Measurements from ENCODE around the gene CHRNG.

Gene CHRNG

GRCh38 chr2:232539298-232540231 lies at the start of gene CHRNG:
Gene CHRNG (plus strand): TSS chr2:232539692. CDS start chr2:232539748, 56 bp downstream.
- DNase-seq (ENCODE audit: low read depth), result no peak

GRCh38 chr2:232490221-232491138 lies 49.0 kb upstream of the CHRNG start:
- no peak for DNase-seq (ENCODE audit: low read depth)

GRCh38 chr2:232491139-232491780 lies 48.2 kb upstream of the CHRNG start:
- no peak for DNase-seq (ENCODE audit: low read depth)

- no peak for DNase-seq (ENCODE audit: low read depth)
Observed at GRCh38 chr2:232492236-232492848, 47.1 kb upstream of the CHRNG start.

- DNase-seq (ENCODE audit: low read depth), result no peak
Observed at GRCh38 chr2:232492963-232493700, 46.4 kb upstream of the CHRNG start.

GRCh38 chr2:232493701-232494474 lies 45.6 kb upstream of the CHRNG start:
- DNase-seq (ENCODE audit: low read depth), result no peak

GRCh38 chr2:232494542-232494941 lies 45.0 kb upstream of the CHRNG start:
- no peak for DNase-seq (ENCODE audit: low read depth)

- no peak for DNase-seq (ENCODE audit: low read depth)
Observed at GRCh38 chr2:232495292-232495691, 44.2 kb upstream of the CHRNG start.

GRCh38 chr2:232496501-232497270 lies 42.8 kb upstream of the CHRNG start:
- no peak for DNase-seq (ENCODE audit: low read depth)

GRCh38 chr2:232497348-232497747 lies 42.1 kb upstream of the CHRNG start:
- DNase-seq (ENCODE audit: low read depth), result no peak

- DNase-seq (ENCODE audit: low read depth), result no peak
Observed at GRCh38 chr2:232498452-232498851, 41.0 kb upstream of the CHRNG start.

GRCh38 chr2:232501331-232501771 lies 38.1 kb upstream of the CHRNG start:
- no peak for DNase-seq (ENCODE audit: low read depth)

- no peak for DNase-seq (ENCODE audit: low read depth)
Observed at GRCh38 chr2:232501794-232502390, 37.6 kb upstream of the CHRNG start.

GRCh38 chr2:232502511-232502910 lies 37.0 kb upstream of the CHRNG start:
- no peak for DNase-seq (ENCODE audit: low read depth)

GRCh38 chr2:232502911-232503808 lies 36.3 kb upstream of the CHRNG start:
- peak; percentile 12 for DNase-seq (ENCODE audit: low read depth)

GRCh38 chr2:232503809-232504323 lies 35.6 kb upstream of the CHRNG start:
- DNase-seq (ENCODE audit: low read depth), result no peak

GRCh38 chr2:232504438-232504837 lies 35.1 kb upstream of the CHRNG start:
- no peak for DNase-seq (ENCODE audit: low read depth)

- no peak for DNase-seq (ENCODE audit: low read depth)
Observed at GRCh38 chr2:232505856-232506255, 33.6 kb upstream of the CHRNG start.

Measured in EH (cell line).